Loucy (cell line): ENCODE data around the gene TMEM178B.

ENCODE experiments used
- CTCF ChIP-seq: fragments of 200-600 bp; sonication (generic); conservative IDR thresholded peaks from 2 replicates; pipeline ENCODE4 v1.5.1; 2014; ENCODE audit warnings: mild to moderate bottlenecking, antibody characterized with exemption, low read length
- EZH2phosphoT487 ChIP-seq: fragments of 200-600 bp; IDR thresholded peaks from 2 replicates; pipeline ENCODE4 v1.6.1; 2018; ENCODE audit warnings: antibody characterized with exemption, mild to moderate bottlenecking, moderate library complexity, borderline replicate concordance

GRCh38 chr7:141363748-141364147 is 289.9 kb downstream of the TMEM178B start:
- TF ChIP-seq CTCF (no peak), EZH2phosphoT487 (no peak)
